HG03025 (cell line): ENCODE measurements around the gene MAP3K4.

Experiments used
- ATAC-seq: cut with Tn5 transposase; IDR thresholded peaks from one replicate; pipeline ENCODE4 v1.9.1; 2021; ENCODE audit warnings: mild to moderate bottlenecking, moderate library complexity; ENCODE audit not compliant: unreplicated experiment, low FRiP score

The MAP3K4 gene

DNA sequence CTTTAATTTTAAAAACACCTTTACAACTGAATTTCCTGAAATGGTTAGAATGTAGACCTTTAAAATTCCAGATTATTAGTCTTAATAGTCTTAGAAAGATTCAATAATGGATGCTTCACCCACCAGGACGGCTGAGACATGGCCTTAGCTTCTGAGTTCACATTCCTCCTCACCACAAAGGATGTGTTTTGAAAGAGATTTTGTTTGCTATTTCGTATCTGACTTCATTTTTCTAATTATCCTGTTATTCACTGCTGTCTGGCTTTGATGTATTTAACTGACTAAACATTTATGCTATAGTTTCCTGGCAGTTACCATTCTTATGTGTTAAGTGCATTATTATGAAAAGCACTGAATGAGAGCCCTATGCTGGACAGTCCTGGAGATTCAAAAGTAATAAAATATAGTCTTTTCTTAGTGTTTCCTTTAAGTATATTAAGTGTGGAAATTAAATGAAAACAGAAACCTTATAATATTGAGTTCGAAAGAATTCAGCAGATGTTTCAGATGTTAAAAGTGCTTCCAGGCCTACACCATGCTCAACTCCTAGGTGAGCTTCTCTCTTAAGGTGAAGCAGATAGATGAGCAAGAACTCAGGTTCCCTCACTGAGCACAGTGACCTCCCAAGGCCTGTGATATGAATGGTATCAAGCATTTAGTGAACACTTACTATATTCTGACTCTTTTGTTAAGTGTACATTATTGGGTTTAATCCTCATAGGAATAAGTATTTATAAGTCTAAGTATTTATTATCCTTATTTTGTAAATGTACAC lies 40.3 kb downstream of the MAP3K4 start:
- no peak for ATAC-seq

DNA sequence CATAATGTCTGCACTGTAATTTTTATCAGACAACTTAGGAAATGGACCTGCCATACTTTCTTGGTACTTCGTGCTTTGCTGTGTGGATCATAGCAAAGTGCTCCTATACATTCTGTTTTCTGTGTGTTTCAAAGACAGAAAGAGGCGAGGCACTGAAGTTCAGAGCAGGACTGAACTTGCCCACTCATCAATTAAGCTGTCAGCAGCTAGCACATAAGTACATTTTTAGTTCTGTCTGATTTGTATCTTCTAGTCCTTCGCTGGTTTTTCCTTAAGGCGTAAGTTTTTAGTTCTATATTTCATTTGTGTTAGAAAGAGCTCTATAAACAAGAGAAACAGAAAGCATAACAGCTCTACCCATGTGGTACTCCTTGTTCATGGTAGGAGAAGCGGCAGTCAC lies 42.1 kb downstream of the MAP3K4 start:
- ATAC-seq: no peak

DNA sequence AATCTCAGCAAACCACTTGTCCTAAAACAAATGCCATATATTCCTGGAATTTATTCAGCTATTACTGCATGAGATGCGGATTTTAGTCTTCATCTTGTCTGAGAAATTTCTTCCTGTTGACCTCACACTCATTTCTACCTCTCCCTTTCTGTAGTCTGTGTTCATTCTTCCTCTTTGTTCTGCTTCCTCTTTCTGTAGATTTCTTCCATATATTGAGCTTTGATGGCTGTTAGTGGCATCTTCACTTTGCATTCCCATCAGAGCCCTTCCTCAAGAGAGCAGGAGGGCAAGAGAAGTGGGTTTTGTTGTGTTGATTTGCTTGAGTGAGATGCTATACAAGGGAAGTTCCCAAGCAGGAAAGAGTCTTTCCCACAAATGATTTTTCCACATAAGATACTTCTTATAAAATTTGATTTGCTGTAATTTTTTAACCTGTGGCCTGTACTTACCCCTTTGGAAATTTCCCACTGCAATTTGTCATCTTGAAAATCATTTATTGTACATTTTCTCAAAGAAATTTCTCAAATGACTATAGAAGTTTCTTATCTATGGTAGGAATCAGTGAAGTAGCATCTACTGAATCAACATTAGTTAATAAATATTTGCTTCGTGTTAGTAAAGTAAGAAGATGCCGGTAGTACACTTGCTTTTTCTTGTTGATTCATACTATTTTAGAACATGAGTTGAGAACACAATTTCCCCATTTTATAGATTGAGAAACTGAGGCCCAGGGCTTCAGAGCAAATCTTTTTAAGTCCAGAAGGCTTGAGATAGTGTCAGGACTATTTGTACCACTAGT lies 43.8 kb downstream of the MAP3K4 start:
- peak; percentile 55 for ATAC-seq

DNA sequence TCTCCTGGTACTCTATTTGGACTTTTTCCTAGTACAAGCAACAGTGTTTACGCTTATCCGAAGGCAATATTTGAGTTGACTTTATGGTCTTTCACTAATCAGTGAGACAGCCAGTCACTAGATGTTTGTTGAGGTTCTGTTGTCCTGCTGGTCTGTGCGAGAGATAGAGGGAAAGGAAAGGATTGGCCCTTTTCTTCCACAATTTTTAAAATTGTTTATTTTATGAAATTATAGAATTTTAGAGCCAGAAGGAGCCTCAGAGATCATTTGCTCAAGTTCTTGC lies 44.4 kb downstream of the MAP3K4 start:
- ATAC-seq: no peak

DNA sequence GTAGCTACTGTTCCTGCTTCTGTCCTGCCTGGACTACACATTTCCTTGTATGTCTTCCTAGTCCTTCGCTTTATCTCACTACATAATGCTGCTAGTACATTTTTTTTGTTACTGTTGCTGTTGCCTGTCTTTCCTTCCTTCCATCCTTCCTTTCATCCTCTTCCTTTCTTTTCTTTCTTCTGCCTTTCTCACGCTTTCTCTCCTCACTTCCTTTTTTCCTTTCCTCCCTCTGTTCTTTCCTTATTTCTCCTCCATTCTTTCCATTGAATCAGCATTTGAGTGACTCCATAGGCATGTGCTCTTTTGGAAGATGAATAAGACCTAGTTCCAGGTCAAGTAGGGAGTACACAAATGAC lies 46.3 kb downstream of the MAP3K4 start:
- ATAC-seq: no peak

DNA sequence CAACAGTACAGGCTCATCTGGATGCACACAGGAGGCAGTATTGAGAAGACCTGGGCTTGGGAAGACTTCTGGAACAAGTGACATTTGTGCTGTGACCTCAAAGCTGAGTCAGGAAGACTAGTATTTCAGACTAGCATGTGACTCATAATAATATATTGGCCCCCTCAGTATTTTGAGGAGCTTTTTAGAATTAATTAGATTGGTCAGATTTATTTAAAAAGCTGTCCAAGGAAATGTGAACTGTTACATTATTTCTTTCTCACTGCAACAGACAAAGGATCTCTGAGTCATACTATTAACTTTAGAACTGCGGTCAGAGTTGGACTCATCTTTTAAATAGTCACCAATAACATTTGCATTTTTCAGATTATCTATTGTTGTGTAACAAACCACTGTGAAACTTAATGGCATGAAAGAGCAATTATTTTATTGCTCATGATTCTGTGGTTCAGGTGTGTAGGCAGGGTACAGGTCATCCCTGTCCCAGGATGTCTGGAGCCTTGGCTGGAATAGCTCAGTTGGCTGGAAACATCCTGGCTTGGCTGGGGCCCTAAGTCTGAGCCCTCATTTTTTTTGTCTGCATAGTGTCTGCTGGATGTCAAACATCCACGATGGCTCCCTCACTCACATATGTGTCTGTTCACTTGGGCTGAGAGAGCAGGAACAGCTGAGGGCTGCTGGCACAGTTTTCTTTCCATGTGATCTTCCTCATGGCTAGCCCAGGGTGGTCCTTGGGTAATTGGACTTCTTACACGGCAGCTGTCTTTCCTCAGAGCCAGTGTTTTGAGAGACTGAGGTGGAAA lies 46.9 kb downstream of the MAP3K4 start:
- no peak for ATAC-seq

DNA sequence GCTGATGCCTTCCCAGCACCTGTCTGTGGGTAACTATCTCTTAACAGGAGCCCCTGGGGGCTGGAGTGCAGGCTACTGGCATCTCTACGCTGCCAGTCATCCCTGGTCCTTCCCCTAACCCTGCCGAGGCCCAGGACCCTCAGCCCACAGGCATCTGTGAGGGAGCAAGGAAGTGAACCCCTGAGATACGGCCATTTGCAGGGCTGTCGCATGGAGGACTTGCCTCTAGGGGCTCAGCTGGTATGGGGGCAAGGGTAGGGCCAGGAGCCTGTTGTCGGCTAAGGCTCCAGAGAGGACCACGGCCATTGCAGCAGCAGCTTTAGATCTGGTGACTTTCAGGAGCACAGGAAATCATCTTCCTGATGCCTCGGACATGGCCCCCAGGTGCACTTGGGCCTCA lies 49.7 kb downstream of the MAP3K4 start:
- ATAC-seq: no peak

DNA sequence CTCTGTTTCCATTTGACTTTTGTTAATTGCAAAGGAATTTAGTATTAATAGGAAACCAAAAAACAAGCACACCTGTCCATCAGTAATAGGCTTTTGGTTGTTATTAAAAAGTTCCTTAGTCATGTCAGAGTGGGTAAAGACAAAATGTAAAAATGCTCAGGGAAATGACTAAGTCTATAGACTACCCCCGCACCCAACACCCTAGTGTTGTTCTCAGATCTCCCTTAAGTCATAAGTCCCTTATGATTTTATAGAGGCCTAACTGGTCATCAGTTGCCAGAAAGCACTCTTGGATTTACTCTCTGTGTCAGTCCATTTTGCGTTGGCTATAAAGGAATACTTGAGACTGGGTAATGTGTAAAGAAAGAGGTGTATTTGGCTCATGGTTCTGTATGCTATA lies 52.8 kb downstream of the MAP3K4 start:
- no peak for ATAC-seq

DNA sequence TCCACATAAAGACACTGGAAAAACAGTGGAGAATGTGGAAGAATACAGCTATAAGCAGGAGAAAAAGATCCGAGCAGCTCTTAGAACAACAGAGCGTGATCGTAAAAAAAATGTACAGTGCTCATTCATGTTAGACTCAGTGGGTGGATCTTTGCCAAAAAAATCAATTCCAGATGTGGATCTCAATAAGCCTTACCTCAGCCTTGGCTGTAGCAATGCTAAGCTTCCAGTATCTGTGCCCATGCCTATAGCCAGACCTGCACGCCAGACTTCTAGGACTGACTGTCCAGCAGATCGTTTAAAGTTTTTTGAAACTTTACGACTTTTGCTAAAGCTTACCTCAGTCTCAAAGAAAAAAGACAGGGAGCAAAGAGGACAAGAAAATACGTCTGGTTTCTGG lies 57.1 kb downstream of the MAP3K4 start:
- no peak for ATAC-seq

DNA sequence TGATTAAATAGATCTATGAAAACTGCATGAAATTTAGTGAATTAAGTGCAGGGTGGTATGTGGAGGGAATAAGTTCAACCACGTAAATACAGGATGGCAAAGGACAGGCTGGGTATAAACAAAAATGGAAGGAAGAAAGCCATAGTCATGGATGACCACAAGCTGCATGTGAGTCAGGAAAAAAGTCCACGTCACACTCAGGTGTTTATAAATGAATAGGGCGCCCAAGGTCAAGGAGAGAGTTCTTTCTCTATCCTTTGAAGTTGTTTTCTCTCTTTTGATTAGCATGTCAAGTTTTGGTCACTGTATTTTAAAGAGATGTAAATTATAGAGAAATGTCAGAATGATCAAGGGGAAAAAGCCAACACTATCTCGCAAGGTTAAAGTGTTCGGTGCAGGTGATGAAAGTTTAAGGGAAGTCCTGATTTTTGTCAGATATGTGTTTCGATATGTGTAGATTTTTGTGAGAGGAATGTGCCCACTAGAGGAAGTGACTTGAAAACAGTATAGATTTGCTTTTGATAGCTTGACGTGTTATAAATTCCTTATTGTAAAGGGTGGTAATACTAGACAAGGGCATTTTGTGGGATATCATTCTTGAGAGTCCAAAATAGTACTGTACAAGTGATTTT lies 58.7 kb downstream of the MAP3K4 start:
- no peak for ATAC-seq

DNA sequence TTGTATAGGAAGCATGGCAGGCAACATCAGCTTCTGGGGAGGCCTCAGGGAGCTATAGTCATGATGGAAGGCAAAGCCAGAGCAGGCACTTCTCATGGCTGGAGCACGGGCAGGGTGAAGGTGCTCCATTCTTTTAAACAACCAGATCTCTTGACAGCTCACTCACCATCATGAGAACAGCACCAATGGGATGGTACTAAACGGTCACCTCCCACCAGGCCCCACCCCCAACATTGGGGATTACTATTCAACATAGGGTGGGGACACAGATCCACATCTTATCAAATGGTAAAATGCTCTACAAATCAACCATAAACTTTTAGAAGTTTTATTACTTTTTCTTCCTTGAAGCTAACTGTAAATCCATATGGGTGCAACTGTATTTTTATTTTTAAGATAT lies 61.5 kb downstream of the MAP3K4 start:
- ATAC-seq: no peak

DNA sequence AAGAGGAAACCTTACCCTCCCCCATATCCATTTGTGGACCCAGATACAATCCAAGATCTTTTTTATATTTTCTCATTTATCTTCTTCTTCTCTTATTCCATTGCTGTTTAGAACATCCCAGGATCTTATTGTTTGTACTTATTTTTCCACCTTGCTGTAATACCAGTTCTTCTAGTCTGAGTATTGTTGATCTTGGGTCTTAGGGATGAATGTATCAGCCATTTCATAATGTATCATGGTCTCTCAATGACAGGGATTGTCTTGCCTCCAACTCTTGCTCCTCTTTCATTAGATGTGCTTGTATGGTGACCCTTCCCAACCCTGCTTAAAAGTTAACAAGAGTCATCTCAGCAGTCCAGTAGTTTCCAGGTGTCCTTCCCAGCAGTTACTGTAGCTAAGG lies 63.3 kb downstream of the MAP3K4 start:
- no peak for ATAC-seq

DNA sequence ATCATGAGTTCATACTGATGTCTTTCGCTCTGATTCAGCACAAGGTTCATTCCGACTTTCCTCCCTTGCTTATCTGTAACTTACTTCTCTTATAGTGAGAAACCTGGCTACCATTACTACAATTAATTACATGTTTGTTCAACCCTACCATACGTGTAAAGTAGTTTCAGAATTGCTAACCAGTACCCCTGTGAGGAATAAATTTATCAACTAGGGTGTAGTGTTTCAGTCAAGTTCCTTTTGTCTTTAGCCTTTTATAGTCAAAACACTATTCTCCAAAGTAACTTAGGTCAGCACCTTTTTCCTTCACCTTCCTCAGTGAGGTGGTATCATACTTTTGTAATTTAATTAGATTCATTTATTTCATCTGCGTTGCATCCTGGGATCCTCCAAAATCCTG lies 64.9 kb downstream of the MAP3K4 start:
- ATAC-seq: no peak

DNA sequence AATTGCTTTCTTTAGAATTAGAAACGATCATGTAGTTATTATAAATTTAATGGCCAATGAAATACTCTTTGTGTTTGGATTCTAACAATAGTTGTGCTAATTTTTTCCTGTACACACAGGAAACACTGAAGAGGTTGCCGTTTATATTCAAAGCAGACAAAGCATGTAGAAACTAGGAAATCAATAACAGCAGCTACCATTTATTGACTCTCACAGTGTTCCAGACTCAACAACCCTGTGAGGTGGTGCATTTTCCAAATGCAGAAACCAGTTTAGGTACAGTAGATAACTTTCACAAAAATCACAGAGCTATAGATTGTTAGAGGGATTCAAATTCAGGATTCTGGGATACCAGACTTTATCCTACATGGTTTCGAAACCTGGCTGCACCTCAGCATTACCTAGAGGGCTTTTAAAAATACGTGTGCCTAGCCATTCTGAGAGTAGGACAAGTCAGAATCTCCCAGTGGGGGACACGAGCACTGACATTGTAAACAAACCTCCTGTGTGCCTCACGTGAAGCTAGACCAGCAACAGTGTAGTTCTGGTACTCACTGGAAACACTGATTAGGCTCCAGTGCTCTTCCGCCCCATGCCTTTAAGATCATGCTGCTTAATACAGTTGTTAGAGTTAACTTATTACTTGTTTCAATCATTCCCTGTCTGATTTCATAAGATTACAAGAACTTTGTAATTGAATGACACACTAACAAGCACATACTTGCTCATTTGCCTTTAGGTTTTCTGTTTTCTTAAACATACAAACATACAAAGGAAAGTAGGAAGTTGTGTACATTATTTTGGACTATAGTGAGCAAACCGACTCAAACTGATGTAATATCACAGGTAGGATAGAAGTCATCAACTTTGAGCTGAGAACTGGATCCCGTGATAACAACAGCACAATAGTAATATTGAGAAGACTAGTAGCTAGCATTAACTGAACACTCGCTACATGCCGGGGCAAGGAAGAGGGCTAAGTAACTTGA lies 65.8 kb downstream of the MAP3K4 start:
- no peak for ATAC-seq

DNA sequence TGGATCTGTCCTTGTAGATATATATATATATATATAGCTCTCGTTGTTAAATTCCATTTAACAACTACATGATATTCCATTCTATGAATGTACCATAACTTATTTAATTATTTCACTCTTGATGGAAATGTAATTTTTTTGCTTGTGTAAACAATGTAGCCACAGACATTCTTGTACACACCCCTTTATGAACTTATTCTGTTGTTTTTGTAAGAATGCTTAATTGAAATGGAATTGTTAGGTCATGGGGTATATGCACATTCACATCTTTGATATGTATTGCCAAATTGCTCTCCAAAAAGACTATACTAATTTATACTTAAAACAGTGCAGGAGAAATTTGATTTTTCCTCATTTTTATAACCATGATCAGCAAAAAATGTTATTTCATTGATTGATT lies 67.2 kb downstream of the MAP3K4 start:
- ATAC-seq: no peak

DNA sequence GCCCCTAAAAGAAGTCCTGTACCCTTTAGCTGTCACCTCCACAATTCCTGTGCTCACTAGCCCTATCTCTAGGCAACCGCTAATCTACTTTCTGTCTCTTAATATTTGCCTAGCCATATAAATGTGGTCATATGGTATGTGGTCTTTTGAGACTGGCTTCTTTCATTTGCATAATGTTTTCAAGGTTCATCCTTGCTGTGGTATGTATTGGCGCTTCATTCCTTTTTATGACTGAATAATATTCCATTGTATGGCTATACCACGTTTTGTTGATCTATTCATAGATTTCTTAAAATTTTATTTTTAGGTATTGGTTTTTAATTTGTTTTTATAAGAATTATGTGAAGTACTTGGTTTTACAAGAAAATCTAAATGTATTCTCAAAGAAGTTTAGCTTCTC lies 70.0 kb downstream of the MAP3K4 start:
- no peak for ATAC-seq

DNA sequence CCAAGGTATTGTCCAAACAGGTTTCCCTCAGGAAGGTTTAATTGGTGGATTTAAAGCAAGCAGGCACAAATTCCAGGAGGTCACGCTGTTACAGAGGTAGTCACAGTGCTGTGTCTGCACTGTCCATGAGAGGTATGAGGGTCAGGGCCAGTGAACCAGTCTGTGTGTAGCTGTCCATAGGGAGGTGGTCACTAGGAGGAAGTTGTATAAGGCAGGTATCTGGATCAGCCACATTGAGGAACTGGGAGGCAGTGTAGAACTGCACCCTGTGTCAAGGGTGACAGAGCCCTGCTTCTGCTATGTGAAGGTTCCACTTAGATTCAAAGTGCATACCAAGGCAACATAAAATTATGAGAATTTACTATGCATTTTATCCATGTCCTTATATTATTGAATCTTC lies 73.3 kb downstream of the MAP3K4 start:
- no peak for ATAC-seq

DNA sequence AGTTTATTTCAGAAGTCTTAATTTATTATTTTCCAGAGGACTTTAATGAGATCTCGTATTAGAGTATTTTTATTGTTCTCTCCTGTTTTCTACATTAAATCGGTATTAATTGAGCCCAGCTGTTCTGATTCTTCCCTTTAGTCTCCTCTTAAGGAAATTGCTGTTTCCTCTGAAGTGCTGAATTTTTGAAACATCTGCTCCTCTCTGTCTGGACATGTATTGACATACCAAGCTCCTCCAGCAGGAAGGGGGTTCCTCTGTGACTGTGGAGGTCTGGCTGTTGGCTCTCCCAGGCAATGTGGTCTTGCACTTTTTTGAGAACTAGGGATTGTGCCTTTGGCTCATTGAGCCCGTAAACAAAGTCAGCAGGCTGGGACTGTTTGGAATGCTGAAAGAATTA lies 74.9 kb downstream of the MAP3K4 start:
- ATAC-seq: no peak

DNA sequence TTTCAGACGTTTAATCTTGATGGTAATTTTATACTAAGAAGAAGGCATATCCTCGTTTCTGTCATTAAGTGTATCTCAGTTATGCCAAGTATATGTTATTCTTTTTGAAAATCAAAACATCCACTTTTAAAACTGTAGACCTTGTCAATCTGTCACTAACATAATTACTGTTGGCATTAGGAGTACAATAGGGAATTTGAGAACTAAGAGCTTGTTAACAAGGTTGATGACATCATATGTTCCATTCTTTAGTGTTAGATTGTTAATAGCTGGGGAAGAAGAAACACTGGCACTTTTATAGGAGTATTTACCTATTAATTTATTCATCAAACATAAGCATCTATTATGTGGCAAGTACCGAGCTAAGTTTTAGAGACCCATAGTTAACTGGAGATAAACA lies 76.2 kb downstream of the MAP3K4 start:
- no peak for ATAC-seq

DNA sequence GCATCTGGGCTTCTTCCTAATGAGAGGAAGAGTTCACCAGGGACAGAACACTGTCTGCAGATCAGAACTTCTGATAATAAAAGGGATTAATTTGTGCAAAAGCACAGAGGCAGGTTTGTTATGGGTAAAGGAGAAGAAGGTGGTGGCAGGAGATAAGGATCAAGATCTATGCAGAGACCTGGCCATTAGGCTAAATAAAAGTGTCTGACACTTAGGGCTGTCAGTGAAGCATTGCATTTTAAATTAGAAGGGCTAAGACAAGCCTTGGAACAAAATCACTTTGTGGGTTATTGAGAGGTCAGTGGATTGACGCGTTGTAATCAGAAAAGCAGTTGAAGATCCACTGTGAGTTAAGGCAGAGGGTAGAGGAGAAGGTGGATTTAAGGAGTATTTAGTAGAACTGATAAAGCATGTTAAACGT lies 76.8 kb downstream of the MAP3K4 start:
- ATAC-seq: no peak
